Left kidney (tissue), 2 donors: Measurements from ENCODE around the gene SLC44A3. TPM values are rescaled to one million over a fixed set of nuclear protein-coding genes. Genes with fewer than 3 reads are reported as not detected.

Experiments
- DNase-seq: peaks from one replicate; pipeline ENCODE4 v3.0.0-alpha.2; 2013
- polyA plus RNA-seq: library from polyadenylated mRNA; unstranded; fragments of 120-200 nt; gene quantifications from one replicate; pipeline ENCODE4 v1.2.1, GENCODE V29; 2013; ENCODE audit not compliant: insufficient read length

The SLC44A3 gene
- polyA plus RNA-seq, 1 donor, result 89.4 TPM

DNA sequence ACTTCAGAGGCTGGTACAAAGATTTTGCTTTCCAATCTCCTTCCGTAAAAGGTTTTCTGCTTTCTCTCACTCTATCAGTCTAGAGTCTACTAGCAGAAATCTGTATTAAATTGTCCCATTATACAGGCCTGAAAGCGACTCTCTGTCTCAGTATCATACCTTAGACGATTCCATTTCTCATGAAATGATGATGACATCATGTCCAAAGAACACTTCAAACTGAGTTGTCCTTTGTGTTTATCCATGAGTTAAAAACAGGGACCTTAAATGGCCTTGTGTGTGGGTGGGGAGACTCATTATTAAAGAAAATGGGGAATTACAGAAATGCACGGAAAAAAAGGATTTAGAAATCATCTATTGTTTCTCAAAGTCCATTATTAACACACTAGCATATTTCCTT, 21.0 kb upstream of the SLC44A3 start:
- no peak for DNase-seq

DNA sequence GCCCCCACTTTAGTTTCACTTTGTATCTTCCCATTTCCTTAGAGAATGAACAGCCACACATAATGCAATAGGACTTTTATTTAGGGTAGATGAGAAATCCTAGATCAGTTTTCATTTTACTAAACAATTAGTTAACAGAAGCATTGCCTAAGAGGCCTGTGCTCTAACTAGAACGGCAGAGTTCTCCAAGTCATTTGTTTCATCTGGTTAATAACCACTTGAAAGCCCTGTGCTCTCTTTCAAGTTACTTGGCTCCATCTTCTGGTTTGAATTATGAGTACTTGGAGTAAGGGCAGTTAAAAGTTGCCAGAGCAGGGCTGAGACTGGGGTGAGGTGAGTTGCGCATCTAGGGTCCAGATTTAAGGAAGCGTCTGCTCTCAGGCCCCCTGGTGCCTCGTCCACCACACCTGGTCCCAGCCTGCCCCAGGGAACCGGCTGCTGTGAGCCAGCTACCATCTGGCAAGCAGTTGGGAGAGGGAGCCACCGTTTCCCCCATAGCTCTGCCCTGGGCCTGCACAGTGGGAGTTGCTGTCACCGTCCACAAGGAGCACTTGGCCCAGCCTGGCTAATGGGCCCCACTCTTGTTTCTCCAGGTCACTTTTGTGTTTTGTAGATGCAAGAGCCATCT, 18.1 kb upstream of the SLC44A3 start:
- peak; percentile 64 for DNase-seq

DNA sequence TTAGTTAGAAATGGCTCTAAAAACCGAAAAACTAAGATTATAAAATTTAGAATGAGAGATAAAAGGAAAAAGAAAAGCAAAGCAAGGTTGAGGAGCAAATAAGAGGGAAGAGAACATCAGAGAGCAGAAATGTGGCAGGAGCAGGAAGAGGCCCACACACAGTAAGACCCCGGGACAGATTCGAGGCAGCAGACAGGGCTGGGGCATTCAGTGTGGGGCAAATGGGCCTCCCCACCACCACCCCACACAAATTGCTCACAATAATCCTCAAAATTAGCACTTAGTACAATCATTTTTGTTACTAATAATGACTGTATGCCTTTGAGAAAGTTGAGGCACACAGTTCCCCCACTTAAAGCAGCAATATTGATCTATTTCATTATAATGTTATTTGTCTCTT, 17.1 kb upstream of the SLC44A3 start:
- DNase-seq, result no peak

DNA sequence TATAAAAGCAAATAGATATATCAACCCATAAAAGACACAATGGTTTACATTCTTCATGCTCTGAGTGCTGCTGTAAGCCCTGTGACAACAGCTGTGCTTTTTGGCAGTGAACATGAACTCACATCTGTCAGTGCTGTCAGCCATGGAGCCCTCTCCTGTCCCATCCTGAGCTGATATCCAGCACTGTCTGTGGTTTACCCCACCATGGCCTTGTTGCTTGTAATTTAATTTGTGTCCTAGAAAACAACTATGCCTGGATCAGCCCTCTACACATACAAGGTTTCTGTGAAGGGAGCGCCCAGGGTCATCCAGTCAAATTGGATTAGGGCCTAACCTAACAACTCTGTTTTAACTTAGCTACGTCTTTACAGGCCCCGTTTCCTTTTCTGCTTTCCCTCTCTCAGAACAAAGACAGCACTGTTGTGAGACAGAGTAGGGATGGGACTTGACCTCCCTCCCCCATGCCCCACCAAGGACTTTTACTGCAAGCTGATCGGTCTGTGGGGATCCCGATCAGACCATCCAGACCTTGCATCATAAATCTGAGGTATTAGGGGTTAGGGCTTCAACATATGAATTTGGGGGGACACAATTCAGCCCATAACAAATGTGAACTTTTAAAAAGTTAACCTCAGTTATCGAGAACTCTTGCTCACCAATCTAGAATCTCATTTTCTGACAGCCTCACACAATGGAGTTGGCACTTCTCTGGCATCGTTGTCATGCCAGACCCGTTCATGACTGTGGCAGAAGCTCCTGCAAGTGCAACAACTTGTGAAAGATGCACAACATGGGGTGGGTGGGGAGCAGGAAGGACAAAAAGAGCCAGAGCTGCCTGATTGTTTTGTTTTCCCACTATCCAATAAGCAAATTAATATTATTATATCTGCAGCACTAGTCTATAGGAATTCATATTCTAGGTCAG, 16.4 kb upstream of the SLC44A3 start:
- no peak for DNase-seq

DNA sequence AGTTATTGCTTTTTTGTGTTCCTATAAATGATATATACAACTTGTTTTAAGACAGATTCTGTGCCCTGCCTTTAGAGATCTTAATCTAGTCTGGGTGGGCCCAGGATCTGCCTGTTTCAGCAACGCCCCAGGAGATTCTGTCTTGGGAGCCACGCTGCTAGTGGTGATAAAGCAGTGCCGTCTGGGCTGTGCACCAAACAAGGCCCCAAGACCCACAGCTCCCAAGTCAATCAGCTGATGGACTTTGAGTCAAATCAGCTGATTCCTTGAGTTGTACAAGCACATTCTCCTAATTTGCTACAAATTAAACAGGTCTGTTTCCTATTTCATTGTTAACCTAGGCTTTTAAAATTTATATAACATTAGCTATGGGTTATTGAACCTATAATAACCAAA, 15.7 kb upstream of the SLC44A3 start:
- no peak for DNase-seq

DNA sequence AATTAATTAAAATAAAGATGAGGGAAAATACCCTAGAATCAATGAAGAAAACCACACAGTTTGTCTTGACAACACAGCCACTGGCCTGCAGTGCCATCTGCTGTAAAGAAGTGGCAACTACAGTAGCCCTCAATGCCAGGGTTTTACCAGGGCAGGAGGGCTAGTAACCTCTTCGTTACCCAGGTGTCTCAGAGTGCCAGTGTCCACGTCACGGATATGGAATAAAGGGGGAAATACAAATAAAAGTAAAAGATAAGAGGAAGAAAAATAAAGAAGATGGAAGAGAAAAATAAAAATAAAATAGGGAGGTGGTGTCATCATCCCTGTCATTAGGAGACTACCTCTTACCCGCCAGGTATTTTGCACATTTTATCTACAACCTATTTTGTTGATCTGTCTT, 14.2 kb upstream of the SLC44A3 start:
- DNase-seq, result no peak

DNA sequence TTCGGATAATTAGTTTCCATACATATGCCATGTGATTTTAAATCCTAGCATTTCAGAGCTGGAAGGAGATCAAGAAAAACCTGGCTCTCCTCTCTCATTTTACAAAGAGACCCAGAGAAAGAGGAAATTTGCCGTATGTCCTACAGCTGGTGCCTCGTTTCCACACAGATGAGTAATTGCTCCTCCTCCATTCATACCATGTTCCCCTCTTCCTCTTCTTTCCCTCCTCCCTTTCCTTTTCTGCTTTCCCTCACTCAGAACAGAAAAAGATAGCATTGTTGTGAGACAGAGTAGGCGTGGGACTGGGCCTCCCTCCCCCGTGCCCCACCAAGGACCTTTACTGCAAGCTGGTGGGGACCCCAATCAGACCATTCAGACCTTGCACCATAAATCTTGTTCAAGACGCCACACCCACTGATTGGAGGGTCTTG, 13.7 kb upstream of the SLC44A3 start:
- no peak for DNase-seq

DNA sequence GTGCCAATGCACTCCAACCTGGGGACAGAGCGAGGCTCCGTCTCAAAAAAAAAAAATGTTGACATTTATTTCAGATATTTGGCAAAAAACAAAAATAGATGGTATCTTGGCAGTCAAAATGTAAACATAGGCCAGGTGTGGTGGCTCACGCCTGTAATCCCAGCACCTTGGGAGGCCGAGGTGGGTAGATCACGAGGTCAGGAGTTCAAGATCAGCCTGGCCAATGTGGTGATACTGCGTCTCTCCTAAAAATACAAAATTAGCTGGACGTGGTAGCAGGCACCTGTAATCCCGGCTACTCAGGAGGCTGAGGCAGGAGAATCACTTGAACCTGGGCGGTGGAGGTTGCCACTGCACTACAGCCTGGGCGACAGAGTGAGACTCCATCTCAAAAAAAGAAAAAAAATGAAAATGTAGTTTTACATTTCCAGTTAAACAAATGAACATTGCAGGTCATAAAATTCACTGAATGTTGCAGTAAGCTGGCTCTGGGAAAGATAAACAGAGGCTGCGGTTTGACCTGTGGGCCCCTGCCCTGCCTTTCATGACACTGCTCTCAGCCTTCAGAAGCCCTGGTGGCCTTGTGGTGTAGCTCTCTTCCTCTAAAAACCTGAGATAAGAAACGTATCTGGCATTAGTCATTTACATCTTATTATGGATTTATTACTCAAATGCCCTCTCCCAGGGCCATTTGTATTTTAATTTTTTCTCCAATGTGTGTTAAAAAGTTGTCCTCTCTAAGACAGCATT, 12.2 kb upstream of the SLC44A3 start:
- no peak for DNase-seq

DNA sequence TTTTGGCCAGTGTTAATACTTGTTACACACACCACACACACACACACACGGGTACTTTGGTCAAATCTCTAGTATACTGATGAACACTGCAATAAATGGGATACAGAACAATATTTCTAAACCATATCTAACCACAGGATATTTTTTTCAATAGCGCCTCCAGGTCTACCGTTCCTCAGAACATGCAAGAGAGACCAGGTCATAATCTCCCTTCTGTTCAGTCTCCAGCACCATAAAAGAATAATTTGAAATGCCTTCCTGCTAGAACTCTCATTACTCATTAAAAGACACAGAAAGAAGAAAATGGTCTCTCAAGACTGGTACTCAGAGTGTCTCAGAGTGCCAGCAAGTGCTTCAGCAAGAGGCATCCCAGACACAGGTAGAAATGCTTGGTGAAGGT, 11.5 kb upstream of the SLC44A3 start:
- no peak for DNase-seq

DNA sequence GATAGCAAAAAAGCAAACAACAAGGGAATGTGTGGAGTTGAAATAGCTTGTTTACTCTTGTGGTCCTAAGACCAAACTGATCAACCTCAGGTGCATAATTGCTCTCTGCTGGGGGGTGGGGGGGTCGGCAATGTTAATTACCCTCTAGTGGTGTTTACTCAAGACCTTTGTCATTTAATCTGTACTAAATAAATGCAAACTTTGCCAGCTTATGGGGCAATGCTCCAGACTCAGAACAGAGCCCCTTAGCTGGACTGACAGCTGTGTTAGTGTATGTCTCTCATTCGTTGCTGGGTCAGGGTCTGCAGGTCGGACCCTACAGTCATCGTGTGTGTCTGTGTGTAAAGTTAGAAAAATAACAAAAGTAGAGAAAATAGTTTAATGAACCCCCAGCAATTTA, 7.2 kb upstream of the SLC44A3 start:
- DNase-seq, result no peak

DNA sequence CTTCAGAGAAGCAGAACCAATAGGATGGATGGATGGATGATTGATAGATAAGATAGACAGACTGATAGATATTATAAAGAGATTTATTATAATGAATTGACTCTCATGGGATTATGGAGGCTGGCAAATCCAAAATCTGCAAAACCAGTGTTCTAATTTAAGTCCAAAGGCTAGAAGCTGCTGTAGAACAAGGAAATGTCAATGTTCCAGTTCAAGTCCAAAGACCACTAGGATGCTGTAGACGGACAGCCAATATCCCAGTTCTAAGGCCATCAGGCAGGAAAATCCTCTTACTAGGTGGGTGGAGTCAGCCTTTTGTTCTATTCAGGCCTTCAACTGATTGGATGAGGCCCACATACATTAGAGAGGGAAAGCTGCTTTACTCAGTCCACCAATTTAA, 4.1 kb upstream of the SLC44A3 start:
- DNase-seq, result no peak

DNA sequence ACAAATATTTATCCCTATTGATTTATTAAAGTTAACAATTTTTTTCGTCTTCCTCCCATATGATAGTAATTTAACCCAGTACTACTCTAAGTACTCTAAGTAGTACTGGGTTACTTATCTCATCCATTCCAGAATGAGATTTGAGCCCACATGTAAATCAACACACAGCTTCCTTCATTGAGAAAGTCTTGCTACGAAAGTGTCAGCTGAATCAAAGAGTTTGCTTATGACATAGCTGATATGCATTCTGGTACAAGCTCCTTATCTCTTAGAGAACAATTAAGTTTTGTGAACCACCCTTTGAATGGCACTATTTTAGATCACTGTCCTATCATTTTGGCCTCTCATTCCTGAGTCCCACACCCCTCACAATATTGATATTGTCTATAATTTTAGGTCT, 2.4 kb upstream of the SLC44A3 start:
- DNase-seq, result no peak

DNA sequence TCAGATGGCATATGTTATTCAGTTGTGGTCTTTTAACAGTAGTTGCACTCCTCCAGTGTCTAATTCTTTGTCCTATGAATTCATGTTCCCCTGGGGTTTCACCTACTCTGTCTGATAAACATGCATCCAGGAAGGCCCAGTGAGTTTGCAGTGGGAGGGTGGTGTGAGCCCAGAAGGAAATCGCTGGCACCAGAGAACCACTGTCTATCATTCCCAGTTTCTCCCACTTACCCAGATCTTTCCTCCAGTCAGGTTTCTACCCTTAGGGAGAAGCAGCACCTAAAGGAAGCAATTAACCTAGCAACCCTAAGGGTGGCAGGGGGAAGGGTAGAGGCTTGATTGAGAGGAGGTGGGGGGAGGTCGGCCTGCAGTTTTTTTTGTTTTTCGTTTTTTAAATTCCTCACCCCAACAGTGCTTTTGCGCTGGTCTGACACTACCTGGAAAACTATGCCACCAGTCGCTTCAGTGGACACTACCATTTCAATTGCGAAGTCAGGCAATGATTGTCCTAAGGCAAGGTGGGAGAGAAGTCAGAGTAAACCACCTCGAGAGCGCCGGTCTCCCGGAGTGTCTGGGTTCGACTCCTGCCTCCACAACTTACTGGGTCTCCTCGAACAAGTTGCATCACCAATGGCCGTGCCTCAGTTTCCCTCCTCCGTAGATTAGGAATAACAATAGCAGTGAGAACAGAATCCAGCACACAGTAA, 766 bp upstream of the SLC44A3 start:
- no peak for DNase-seq

DNA sequence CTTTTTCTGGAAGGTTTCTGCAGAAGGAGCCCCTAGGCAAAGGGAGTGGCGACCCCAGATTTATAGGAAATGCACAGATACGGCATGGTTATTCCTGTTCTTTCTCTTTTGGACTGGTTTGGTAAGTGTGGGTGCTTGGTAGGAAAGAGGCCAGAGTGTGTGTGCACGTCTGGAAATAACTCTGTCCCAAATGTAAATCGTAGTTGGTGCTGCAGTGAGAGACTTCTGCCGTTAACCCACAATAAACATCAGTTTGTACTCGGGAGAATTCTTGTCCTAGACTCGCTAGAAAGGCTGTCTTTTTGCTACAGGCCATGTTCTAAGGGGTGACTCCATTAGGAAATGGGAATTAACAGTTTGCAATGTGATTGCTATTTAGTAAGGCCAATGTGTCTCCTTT, 779 bp downstream of the SLC44A3 start:
- no peak for DNase-seq

DNA sequence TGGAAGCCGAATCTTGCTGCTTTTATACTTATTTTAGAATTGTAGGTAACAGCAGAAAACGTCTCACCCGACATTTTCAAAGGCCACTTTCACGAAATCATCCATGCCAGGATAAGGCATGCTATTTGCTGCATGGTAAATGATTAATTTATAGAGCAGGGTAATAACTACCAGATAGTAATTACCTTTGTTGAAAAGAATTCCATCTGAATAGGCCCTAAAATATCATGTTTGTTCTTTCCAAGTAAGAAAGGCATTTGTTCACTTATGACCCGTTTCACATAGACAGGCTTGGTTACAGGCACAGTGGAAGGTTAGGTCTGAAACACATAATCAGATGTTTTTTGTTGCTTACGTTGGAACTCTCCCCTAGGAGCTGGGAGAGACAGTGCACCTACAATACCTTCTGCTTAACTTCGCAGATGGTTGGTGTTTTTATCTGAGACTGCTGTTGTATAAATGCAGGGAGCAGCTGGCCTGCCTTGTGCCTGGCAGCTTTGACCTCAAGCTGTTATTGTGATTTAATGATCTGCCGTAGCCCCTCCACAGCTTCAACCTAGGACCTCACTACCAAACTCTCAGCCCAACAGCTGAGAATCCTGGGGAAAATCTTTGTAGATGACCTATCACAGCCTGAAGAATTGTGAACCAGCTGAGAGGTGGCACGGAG, 1.6 kb downstream of the SLC44A3 start:
- no peak for DNase-seq

DNA sequence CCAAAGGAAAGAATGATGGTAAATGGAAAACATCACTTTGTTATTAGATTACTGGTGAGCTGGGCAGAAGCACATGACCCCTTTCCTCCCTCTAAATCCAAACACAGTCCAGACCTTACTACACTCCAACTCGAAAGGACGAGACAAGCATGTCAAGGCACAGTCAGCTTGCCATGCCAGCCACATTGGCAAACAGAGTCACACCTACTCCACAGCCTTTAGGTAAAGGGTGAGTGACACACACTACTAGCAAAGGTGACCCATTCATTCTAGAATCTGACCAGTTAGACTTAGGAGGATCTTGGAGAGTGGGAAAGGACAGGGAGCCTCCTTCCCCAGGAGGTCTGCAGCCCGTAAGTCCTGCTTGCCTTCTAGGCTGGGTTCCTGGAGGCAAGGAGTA, 3.0 kb downstream of the SLC44A3 start:
- no peak for DNase-seq

DNA sequence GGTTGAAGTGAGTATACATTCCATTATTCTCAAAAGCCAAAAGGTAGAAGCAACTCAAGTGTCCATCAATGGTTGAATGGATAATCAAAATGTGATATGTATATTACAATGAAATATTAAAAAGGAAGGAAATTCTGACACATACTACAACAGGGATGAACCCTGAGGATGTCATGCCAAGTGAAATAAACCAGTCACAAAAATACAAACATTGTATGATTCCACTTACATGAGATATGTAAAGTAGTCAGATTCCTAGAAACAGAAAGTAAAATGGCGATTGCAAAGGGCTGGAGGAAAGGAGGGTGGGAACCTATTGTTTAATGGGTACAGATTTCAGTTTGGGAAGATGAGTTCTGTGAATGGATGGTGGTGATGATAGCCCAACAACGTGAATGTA, 5.8 kb downstream of the SLC44A3 start:
- DNase-seq, result no peak

DNA sequence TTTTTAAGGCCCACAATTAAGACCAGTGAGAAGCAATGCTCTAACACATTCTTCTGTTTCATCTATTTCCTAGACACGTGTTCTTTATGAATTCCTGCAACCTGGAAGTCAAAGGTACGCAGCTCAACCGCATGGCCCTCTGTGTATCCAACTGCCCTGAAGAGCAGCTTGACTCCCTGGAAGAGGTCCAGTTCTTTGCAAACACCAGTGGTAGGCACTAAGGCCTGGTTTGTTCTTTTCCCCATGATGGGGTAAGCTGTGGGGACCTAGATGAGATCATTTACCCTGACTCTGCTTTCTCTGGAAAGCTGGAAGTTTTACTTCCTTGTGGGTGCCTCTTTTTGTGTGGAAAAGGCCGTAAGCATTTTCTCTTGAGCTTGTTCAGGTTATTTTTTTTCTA, 7.3 kb downstream of the SLC44A3 start:
- DNase-seq, result no peak

DNA sequence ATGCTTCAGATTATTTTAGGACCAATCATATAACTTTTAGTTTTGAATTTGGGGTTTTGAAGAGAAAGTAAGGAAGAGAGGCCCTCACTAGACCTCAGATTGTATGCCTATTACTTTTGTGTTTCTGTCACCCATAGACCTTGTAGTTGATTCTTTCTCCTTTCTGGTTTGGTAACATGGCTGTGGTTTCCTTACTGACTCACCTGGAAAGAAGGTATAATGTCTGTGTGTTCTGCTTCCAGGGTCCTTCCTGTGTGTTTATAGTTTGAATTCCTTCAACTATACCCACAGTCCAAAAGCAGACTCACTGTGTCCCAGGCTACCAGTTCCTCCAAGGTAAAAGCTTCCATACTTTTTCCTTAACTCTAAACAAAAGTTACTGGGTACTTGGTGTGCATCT, 8.1 kb downstream of the SLC44A3 start:
- no peak for DNase-seq

DNA sequence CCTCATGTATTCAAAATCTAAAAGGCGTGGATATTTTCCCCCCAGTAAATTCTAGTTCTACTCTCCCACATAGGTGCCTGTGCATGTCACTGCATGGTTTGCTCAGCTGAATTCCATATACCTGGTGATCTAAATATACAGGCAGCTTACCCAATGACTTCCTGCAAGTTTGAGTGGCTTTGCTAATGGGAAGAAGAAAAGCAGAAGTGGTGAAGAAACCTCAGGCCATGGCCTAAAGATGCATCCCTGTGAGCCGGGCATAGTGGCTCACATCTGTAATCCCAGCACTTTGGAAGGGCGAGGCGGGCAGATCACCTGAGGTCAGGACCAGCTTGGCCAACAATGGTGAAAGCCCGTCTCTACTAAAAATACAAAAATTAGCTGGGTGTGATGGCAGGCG, 11.5 kb downstream of the SLC44A3 start:
- DNase-seq, result no peak

DNA sequence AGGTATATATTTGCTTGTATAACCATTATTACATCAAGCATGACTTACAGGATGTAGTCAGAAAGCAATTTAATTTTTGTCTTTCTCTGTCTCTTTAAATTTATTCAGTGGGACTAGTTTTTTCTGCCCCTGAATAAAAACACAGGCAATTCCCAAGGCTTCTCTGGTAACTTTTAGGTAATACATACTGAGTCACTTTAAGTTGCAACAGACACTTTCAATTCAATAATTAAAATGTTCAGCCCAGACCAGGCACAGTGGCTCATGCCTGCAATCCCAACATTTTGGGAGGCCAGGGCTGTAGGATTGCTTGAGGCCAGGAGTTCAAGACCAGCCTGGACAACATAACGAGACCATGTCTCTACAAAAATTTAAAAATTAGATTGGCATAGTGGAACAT, 12.3 kb downstream of the SLC44A3 start:
- DNase-seq, result no peak
